GM10266 (cell line): ENCODE data around the gene KLHL17.

ENCODE experiments used
- DNase-seq: peaks from one replicate; pipeline ENCODE4 v3.0.0; 2012; ENCODE audit errors: extremely low spot score
- CTCF ChIP-seq: IDR thresholded peaks from 2 replicates; pipeline ENCODE4 v1.5.1; 2012; ENCODE audit warnings: mild to moderate bottlenecking, low read depth; ENCODE audit not compliant: control insufficient read depth, insufficient read depth; ENCODE audit errors: missing control alignments

The KLHL17 gene

GRCh38 chr1:914891-915280 lies 45.5 kb upstream of the KLHL17 start:
- DNase-seq, result no peak
- TF ChIP-seq CTCF, result no peak

- no peak for DNase-seq
- TF ChIP-seq CTCF, result no peak
Observed at GRCh38 chr1:915295-916172, 44.9 kb upstream of the KLHL17 start.

- DNase-seq, result no peak
- TF ChIP-seq CTCF, result no peak
Observed at GRCh38 chr1:916173-917075, 44.0 kb upstream of the KLHL17 start.

- no peak for TF ChIP-seq CTCF
- no peak for DNase-seq
Observed at GRCh38 chr1:917076-917459, 43.3 kb upstream of the KLHL17 start.

- no peak for TF ChIP-seq CTCF
- no peak for DNase-seq
Observed at GRCh38 chr1:917466-918091, 42.8 kb upstream of the KLHL17 start.

GRCh38 chr1:918353-918752 lies 42.0 kb upstream of the KLHL17 start:
- TF ChIP-seq CTCF, result no peak
- no peak for DNase-seq
